GM12878 (cell line): Measurements from ENCODE around the gene UVRAG. TPM values are rescaled to one million over a fixed set of nuclear protein-coding genes. Genes with fewer than 3 reads are reported as not detected.

Source experiments
- ATAC-seq: fragments of 200-7000 bp; cut with Tn5 transposase; 3 replicates; pipeline ENCODE4 v1.9.1; 2020; ENCODE audit warnings: mild to moderate bottlenecking, moderate library complexity
- BruUV-seq: library from RNA; stranded (reverse); fragments of 400-500 nt; replicated peaks from 2 replicates; lab custom pipeline; 2021; lab: Mats Ljungman, UMichigan
- CTCF ChIA-PET: fragments of 300-600 bp; sonication (Branson Sonifier 250); formaldehyde crosslinking; extraction: SDS; loops from one replicate; lab custom pipeline; 2021; ENCODE audit warnings: inconsistent platforms; lab: Yijun Ruan, JAX
- POLR2A ChIA-PET: fragments of 350-600 bp; formaldehyde crosslinking; extraction: SDS; loops from one replicate; lab custom pipeline; 2021; ENCODE audit warnings: inconsistent platforms; lab: Charles Lee
- RAD21 ChIA-PET: fragments of 300-600 bp; sonication (Branson Sonifier 250); formaldehyde crosslinking; loops from one replicate; lab custom pipeline; 2023; ENCODE audit warnings: antibody characterized with exemption; ENCODE audit not compliant: unreplicated experiment; lab: Charles Lee
- SMC1A ChIA-PET: fragments of 300-600 bp; sonication (Branson Sonifier 250); formaldehyde crosslinking; loops from one replicate; lab custom pipeline; 2023; ENCODE audit not compliant: unreplicated experiment, uncharacterized antibody; lab: Charles Lee
- DNase-seq: peaks from one replicate; pipeline ENCODE4 v3.0.0-alpha.2; 2011; ENCODE audit warnings: low read depth, low spot score
- FAIRE-seq: peaks from 3 replicates; lab custom pipeline; 2011; peaks lifted over from hg19 to GRCh38; lab: Jason Lieb, UNC
- H2AFZ ChIP-seq: 2 replicates; pipeline ENCODE4 v1.6.0; 2011; ENCODE audit warnings: low read depth, low read length, control low read depth; ENCODE audit not compliant: control insufficient read depth
- H3K27ac ChIP-seq: 2 replicates; pipeline ENCODE4 v1.5.1; 2011; ENCODE audit warnings: control low read depth; ENCODE audit not compliant: control insufficient read depth, insufficient read depth
- H3K27me3 ChIP-seq, 2 experiments: replicated peaks in 1 of 2; 2 replicates each; pipeline versions ENCODE4 v1.6.0 to v1.6.1; 2011; ENCODE audit warnings: low read length in 1 of 2; ENCODE audit not compliant: control insufficient read depth in 2 of 2, insufficient read depth in 2 of 2
- H3K36me3 ChIP-seq, 2 experiments: 2 replicates each; pipeline ENCODE4 v1.5.1; 2011; ENCODE audit warnings: low read length in 1 of 2; ENCODE audit not compliant: control insufficient read depth in 2 of 2, insufficient read depth in 2 of 2
- H3K4me1 ChIP-seq: 2 replicates; pipeline ENCODE4 v1.6.1; 2011; ENCODE audit warnings: mild to moderate bottlenecking, low read length, moderate library complexity, mixed read lengths; ENCODE audit not compliant: control insufficient read depth, insufficient read depth
- H3K4me2 ChIP-seq: 2 replicates; pipeline ENCODE4 v1.6.0; 2011; ENCODE audit warnings: control low read depth; ENCODE audit not compliant: control insufficient read depth, insufficient read depth
- H3K4me3 ChIP-seq: fragments of 200-600 bp; sonication (generic); 2 replicates; pipeline ENCODE4 v1.5.1; 2016
- H3K79me2 ChIP-seq: 2 replicates; pipeline ENCODE4 v1.6.0; 2011; ENCODE audit warnings: low read length; ENCODE audit not compliant: control insufficient read depth, insufficient read depth
- H3K9ac ChIP-seq: 2 replicates; pipeline ENCODE4 v1.8.0; 2011; ENCODE audit warnings: low read length, control low read depth, mixed read lengths; ENCODE audit not compliant: control insufficient read depth, insufficient read depth
- H3K9me3 ChIP-seq: replicated peaks from 3 replicates; pipeline ENCODE4 v1.5.1; 2011; ENCODE audit warnings: mild to moderate bottlenecking, low read length; ENCODE audit not compliant: control insufficient read depth, insufficient read depth
- H4K20me1 ChIP-seq: 2 replicates; pipeline ENCODE4 v1.6.0; 2011; ENCODE audit not compliant: control insufficient read depth, insufficient read depth
- CHD2 ChIP-seq: IDR thresholded peaks from 2 replicates; pipeline ENCODE4 v1.6.1; 2011; ENCODE audit warnings: low read depth, low read length, improper control_type of control experiment, borderline replicate concordance
- EED ChIP-seq: sonication (generic); IDR thresholded peaks from 2 replicates; pipeline ENCODE4 v1.6.1; 2016; ENCODE audit warnings: antibody characterized with exemption, low read depth
- EP300 ChIP-seq, 2 experiments: fragments of 150-350 bp in 1 of 2; IDR thresholded peaks; 2 replicates each; pipeline ENCODE4 v1.6.1; 2011 to 2012; ENCODE audit warnings: low read depth in 2 of 2, low read length in 2 of 2, borderline replicate concordance in 1 of 2, improper control_type of control experiment in 1 of 2, inconsistent platforms in 1 of 2; ENCODE audit not compliant: control insufficient read depth in 1 of 2
- IRF5 ChIP-seq: fragments of 450-650 bp; IDR thresholded peaks from 2 replicates; pipeline ENCODE4 v1.6.1; 2017; ENCODE audit warnings: borderline replicate concordance
- JUNB ChIP-seq: IDR thresholded peaks from 2 replicates; pipeline ENCODE4 v1.6.1; 2016; ENCODE audit warnings: antibody characterized with exemption, mild to moderate bottlenecking
- JUND ChIP-seq: IDR thresholded peaks from 2 replicates; pipeline ENCODE4 v1.6.1; 2012; ENCODE audit warnings: low read depth, mild to moderate bottlenecking, low read length, improper control_type of control experiment, moderate library complexity
- MEF2A ChIP-seq: IDR thresholded peaks from 2 replicates; pipeline ENCODE4 v1.6.1; 2011; ENCODE audit warnings: low read depth, mild to moderate bottlenecking, low read length, moderate library complexity; ENCODE audit not compliant: insufficient read depth
- REST ChIP-seq: IDR thresholded peaks from 2 replicates; pipeline ENCODE4 v1.6.1; 2012; ENCODE audit warnings: mild to moderate bottlenecking, low read depth, low read length
- SIX5 ChIP-seq: IDR thresholded peaks from 2 replicates; pipeline ENCODE4 v1.6.1; 2011; ENCODE audit warnings: mild to moderate bottlenecking, low read depth, low read length, moderate library complexity; ENCODE audit not compliant: severe bottlenecking
- SMAD5 ChIP-seq: IDR thresholded peaks from 2 replicates; pipeline ENCODE4 v1.6.1; 2016; ENCODE audit warnings: antibody characterized with exemption, low read depth
- SMC3 ChIP-seq: IDR thresholded peaks from 2 replicates; pipeline ENCODE4 v1.6.1; 2011; ENCODE audit warnings: low read length, improper control_type of control experiment, borderline replicate concordance
- SREBF1 ChIP-seq: IDR thresholded peaks from 2 replicates; pipeline ENCODE4 v1.6.1; 2012; ENCODE audit warnings: mild to moderate bottlenecking, low read length
- TAF1 ChIP-seq: IDR thresholded peaks from 2 replicates; pipeline ENCODE4 v1.6.1; 2011; ENCODE audit warnings: mild to moderate bottlenecking, low read depth, low read length, borderline replicate concordance
- USF1 ChIP-seq: IDR thresholded peaks from 2 replicates; pipeline ENCODE4 v1.6.1; 2011; ENCODE audit warnings: borderline replicate concordance, low read depth, mild to moderate bottlenecking, moderate library complexity, mixed read lengths, low read length; ENCODE audit not compliant: insufficient read depth; ENCODE audit errors: extremely low read length
- WRNIP1 ChIP-seq: IDR thresholded peaks from 2 replicates; pipeline ENCODE4 v1.6.1; 2011; ENCODE audit warnings: low read depth, low read length, improper control_type of control experiment, borderline replicate concordance
- YBX1 ChIP-seq: fragments of 450-650 bp; IDR thresholded peaks from 2 replicates; pipeline ENCODE4 v1.6.1; 2016; ENCODE audit warnings: antibody characterized with exemption
- ZNF24 ChIP-seq: fragments of 450-650 bp; IDR thresholded peaks from 2 replicates; pipeline ENCODE4 v1.6.1; 2017; ENCODE audit warnings: antibody characterized with exemption, mild to moderate bottlenecking
- ZNF622 ChIP-seq: fragments of 450-650 bp; IDR thresholded peaks from 2 replicates; pipeline ENCODE4 v1.6.1; 2017; ENCODE audit warnings: mild to moderate bottlenecking, inconsistent platforms
- WGBS: methylation state at CpG from one replicate; pipeline ENCODE4 v1.1.6; 2016; ENCODE audit warnings: low lambda C conversion rate; ENCODE audit not compliant: insufficient replicate concordance, insufficient coverage; ENCODE audit errors: missing lambda C conversion rate; 5-methylcytosine and 5-hydroxymethylcytosine counted together
- in situ Hi-C: fragments of 300-500 bp; cut with MboI; formaldehyde crosslinking; loops from 9 replicates; pipeline ENCODE4 v1.14.3; 2018; ENCODE audit warnings: mixed read lengths
- intact Hi-C: fragments of 100-400 bp; cut with micrococcal nuclease; formaldehyde crosslinking; loops from one replicate; pipeline ENCODE4 v1.14.2; 2022; ENCODE audit not compliant: unreplicated experiment
- polyA plus RNA-seq, 11 experiments: library from polyadenylated mRNA; depleted of rRNA in 4 of 11; unstranded in 6 of 11; stranded (reverse) in 5 of 11; fragments of >200 nt; fragmentation: Nextera tagmentation in 4 of 11; fragmentation: Illumina TruSeq in 1 of 11; extraction: Ambion mirVana in 4 of 11; extraction: Trizol in 1 of 11; gene quantifications; 1 replicate in 1 of 11; 2 replicates in 10 of 11; pipeline versions ENCODE4 v1.2.1 to v1.2.3, GENCODE V29; 2011 to 2016; ENCODE audit warnings: inconsistent platforms in 2 of 11, missing spikeins in 2 of 11, low read depth in 1 of 11
- total RNA-seq, 4 experiments: library from RNA; depleted of rRNA in 3 of 4; stranded (reverse); fragments of >200 nt in 3 of 4; fragmentation: Illumina TruSeq in 1 of 4; extraction: Trizol in 1 of 4; gene quantifications; 2 replicates each; pipeline versions ENCODE4 v1.2.1 to v1.2.3, GENCODE V29; 2013 to 2021

The UVRAG gene
- total and polyA plus RNA-seq, 10 of the 15 experiments (the other 5 are each of a cell fraction or from before 2014, with no cell fraction given) = 7.0 to 43.4 (median 37.0) TPM

GRCh38 chr11:75802021-75802912 lies 12.7 kb upstream of the UVRAG start:
- no peak overlapping the region for H3K9ac ChIP-seq
- no peak overlapping the region for H3K4me3 ChIP-seq
- RAD21 ChIA-PET = interaction anchor here (0.9 to 6.1 kb wide), 19 partner anchors 9 to 405 kb away, joined by 3 to 172 read pairs (median 4); partner anchors contain the start of gene UVRAG
- FAIRE-seq = no peak
- in situ Hi-C loops = no loop called here
- no peaks in the 10 kb centered on the region for H3K27me3 ChIP-seq
- no peaks in the 10 kb centered on the region for H4K20me1 ChIP-seq
- intact Hi-C loops = loop anchor here (2.0 kb wide), 1 partner anchor 517 kb away; no protein-coding TSS in a partner anchor
- SMC1A ChIA-PET = interaction anchor here (0.8 to 6.2 kb wide), 24 partner anchors 8 to 350 kb away, joined by 3 to 238 read pairs (median 6); no protein-coding TSS in a partner anchor
- DNase-seq = no peak
- no peak overlapping the region for H3K27ac ChIP-seq
- no peaks in the 10 kb centered on the region for H3K4me1 ChIP-seq
- no peak for ATAC-seq
- H3K79me2 ChIP-seq = no peaks in the 10 kb centered on the region
- BruUV-seq = no TSS peak
- peaks cover 0 to 7% of the 10 kb centered on the region in 2 experiments; a peak in 2 of 4 replicates for H3K36me3 ChIP-seq
- TF ChIP-seq TAF1 (no peak), EP300 (IDR thresholded peaks at IDR 0.05; ENCODE audit: borderline replicate concordance in 1 of 2, control insufficient read depth in 1 of 2, low read depth in 2 of 2, low read length in 2 of 2) (no peak), CHD2 (no peak), SMC3 (no peak), ZNF622 (no peak), ZNF24 (no peak), WRNIP1 (no peak), REST (no peak), YBX1 (no peak), SIX5 (no peak), JUNB (no peak), JUND (no peak), SMAD5 (no peak), IRF5 (no peak), MEF2A (no peak), EED (no peak), SREBF1 (no peak), USF1 (no peak)
- no peak overlapping the region for H2AFZ ChIP-seq
- H3K9me3 ChIP-seq = no peaks in the 10 kb centered on the region
- CTCF ChIA-PET = interaction anchor here (0.7 to 6.5 kb wide), 39 partner anchors 8 to 516 kb away, joined by 3 to 234 read pairs (median 6); partner anchors contain the start of genes UVRAG and WNT11
- 87% methylated on average over 12 of the region's 12 CpGs for WGBS
- POLR2A ChIA-PET = interaction anchor here (0.8 to 2.3 kb wide), 7 partner anchors 8 to 71 kb away, joined by 3 to 6 read pairs (median 3); no protein-coding TSS in a partner anchor
- no peak overlapping the region for H3K4me2 ChIP-seq
